ENCODE data around the gene PCDH11X. TPM values are rescaled to one million over a fixed set of nuclear protein-coding genes. Genes with fewer than 3 reads are reported as not detected.
"Not testable (repeated sequence)": the region's sequence is repeated elsewhere in the genome, so short reads cannot be mapped to it uniquely, and the experiment has no call there.

The PCDH11X gene
- 0.24 TPM for total RNA-seq
- long read RNA-seq, result 0 reads

GRCh38 chrX:91779135-91779534, at the start of gene PCDH11X:
Gene PCDH11X (plus strand): TSS chrX:91779375. CDS start chrX:91835505, 56,130 bp downstream.
- intact Hi-C loops (cut with DNase I); DNase-seq (ENCODE audit: low spot score): not testable (repeated sequence)

DNA sequence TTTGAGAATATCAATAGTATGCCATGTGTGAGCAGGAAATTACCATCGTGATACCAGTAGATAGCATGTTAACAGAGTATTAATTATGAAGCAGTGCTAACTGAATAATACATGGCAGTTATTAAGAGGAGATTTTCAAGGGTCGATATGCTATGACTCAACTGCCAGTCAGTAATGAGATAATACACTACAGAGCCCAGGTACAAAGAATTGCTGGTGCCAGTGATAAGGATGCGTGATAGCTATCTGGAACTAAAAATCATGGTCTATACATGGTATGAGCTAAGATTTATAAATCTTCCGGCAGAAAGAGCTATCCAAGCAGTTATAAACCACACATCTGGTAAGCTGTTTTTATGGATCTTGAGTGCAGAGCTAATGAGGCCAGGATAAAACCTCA, 31.7 kb upstream of the PCDH11X start:
- intact Hi-C loops (cut with DNase I), result not testable (repeated sequence)

GRCh38 chrX:91753022-91753421, 26.2 kb upstream of the PCDH11X start:
- intact Hi-C loops (cut with DNase I); DNase-seq (ENCODE audit: low spot score): not testable (repeated sequence)

More for the DNA sequence above, 31.7 kb upstream of the PCDH11X start:
- not testable (repeated sequence) for DNase-seq (ENCODE audit: low spot score)

DNA sequence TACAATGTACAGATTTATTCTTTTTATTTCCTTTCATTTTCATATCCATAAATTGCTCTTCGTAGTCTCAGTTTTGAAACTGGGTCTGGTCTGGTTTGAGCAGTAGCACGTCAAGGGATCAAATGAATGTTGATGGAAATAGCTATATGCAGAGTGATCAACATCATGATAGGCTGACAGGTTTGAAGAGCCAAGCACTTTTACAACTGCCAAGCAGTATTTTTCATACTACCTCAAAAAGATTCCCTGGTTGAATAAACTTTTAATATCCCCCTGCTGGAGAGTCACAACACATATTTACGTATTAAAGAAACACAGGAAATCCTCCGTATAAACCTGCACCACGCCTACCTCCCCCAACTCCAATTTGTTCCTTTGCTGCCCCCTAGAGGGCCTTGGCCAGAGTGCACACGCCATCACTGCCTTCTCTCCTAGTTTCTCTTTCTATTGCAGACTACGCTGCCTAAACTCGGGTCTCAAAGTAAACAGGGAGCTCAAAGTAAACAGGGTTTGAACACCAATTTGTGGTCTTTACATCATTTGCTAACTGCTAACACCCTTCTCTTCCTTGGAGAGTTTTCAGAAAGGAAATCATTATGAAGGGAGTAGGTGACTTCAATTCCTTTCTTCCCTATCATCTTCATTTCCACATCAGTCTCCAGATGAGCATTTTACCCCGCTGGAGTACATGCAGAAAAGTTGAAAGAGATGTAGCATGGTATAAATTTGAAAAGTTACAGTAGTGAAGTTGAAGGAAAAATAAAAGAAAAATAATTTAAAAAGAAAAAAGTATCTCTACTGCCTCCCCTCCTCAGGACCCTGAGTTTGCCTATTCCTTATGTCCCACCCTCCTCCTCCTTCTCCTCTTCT, 8.3 kb upstream of the PCDH11X start:
- DNase-seq (ENCODE audit: low spot score); intact Hi-C loops (cut with DNase I): not testable (repeated sequence)

DNA sequence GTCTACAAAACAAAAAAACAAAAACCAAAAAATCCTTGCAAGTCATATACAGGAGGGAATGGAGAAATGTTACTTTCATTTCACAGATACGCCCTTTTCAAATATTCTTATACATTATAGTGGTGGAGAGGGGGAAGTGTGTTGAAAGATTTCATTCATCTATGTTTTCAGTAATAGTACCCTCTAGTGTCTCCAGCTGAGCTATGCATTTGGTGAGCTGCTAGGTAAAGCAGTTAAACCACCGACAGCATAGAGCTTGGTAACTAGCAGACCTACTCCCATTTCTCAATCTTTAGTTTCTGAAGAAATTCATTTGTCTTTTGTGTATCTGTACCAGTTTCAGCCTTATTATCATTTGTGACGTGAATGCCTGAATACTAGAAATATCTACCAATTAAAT, 5.2 kb upstream of the PCDH11X start:
- DNase-seq (ENCODE audit: low spot score); intact Hi-C loops (cut with DNase I): not testable (repeated sequence)

- DNase-seq (ENCODE audit: low spot score); intact Hi-C loops (cut with DNase I): not testable (repeated sequence)
These were observed 833 bp downstream of the PCDH11X start for GRCh38 chrX:91780008-91780407.

- intact Hi-C loops (cut with DNase I); DNase-seq (ENCODE audit: low spot score): not testable (repeated sequence)
These were observed 1.5 kb downstream of the PCDH11X start for GRCh38 chrX:91780698-91781097.

- intact Hi-C loops (cut with DNase I); DNase-seq (ENCODE audit: low spot score): not testable (repeated sequence)
These were observed 2.6 kb downstream of the PCDH11X start for GRCh38 chrX:91781553-91782298.

GRCh38 chrX:91782825-91783224, 3.6 kb downstream of the PCDH11X start:
- intact Hi-C loops (cut with DNase I); DNase-seq (ENCODE audit: low spot score): not testable (repeated sequence)

DNA sequence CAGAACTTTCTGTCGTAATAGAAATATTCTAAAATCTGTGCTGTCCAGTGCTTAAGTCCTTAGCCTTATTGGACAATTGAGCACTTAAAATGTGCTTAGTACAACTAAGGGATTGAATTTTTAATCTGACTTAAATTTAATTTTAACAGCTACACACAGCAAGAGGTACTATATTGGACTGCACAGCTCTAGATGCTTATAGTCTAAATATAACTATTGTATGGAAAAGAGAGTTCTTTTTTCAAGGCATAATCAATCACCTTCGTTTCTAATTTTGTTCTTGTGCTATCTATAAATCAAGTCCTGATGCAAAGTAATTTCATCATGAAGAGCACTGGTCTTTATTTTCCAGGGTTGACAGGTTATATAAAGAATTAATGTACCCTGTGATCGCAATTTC, 38.4 kb downstream of the PCDH11X start:
- intact Hi-C loops (cut with DNase I); DNase-seq (ENCODE audit: low spot score): not testable (repeated sequence)

DNA sequence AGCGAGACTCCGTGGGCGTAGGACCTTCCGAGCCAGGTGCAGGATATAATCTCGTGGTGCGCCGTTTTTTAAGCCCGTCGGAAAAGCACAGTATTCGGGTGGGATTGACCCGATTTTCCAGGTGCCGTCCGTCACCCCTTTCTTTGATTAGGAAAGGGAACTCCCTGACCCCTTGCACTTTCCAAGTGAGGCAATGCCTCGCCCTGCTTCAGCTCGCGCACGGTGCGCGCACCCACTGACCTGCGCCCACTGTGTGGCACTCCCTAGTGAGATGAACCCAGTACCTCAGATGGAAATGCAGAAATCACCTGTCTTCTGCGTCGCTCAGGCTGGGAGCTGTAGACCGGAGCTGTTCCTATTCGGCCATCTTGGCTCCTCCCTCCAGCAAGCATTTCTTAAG, 46.1 kb downstream of the PCDH11X start:
- intact Hi-C loops (cut with DNase I); DNase-seq (ENCODE audit: low spot score): not testable (repeated sequence)
